Measurements from ENCODE around the gene SLC7A10.

Gene SLC7A10

GRCh38 chr19:33270769-33271168 lies 45.1 kb upstream of the SLC7A10 start:
- POLR2A ChIA-PET: no interaction called here
- TF ChIP-seq CTCF (IDR thresholded peaks at IDR 0.05; ENCODE audit: control extremely low read depth, extremely low read depth, low read depth, missing control alignments): no peak
- CTCF ChIA-PET: interaction anchor here (1.2 kb wide), 1 partner anchor 126 kb away, joined by 3 read pairs; no protein-coding TSS in a partner anchor
- no peak for DNase-seq (ENCODE audit: extremely low spot score)

- TF ChIP-seq CTCF (IDR thresholded peaks at IDR 0.05; ENCODE audit: control extremely low read depth, extremely low read depth, low read depth, missing control alignments): no peak
- POLR2A ChIA-PET: no interaction called here
- CTCF ChIA-PET: no interaction called here
- DNase-seq (ENCODE audit: extremely low spot score): no peak
Observed at GRCh38 chr19:33269016-33269415, 43.4 kb upstream of the SLC7A10 start.

- CTCF ChIA-PET: no interaction called here
- no peak for TF ChIP-seq CTCF (IDR thresholded peaks at IDR 0.05; ENCODE audit: control extremely low read depth, extremely low read depth, low read depth, missing control alignments)
- POLR2A ChIA-PET: no interaction called here
- no peak for DNase-seq (ENCODE audit: extremely low spot score)
Observed at GRCh38 chr19:33268162-33268991, 42.7 kb upstream of the SLC7A10 start.

GRCh38 chr19:33267706-33268105 lies 42.1 kb upstream of the SLC7A10 start:
- CTCF ChIA-PET: no interaction called here
- POLR2A ChIA-PET: no interaction called here
- no peak for TF ChIP-seq CTCF (IDR thresholded peaks at IDR 0.05; ENCODE audit: control extremely low read depth, extremely low read depth, low read depth, missing control alignments)
- DNase-seq (ENCODE audit: extremely low spot score): no peak

- ChIA-PET POLR2A (no interaction called here), CTCF (no interaction called here)
- TF ChIP-seq CTCF (IDR thresholded peaks at IDR 0.05; ENCODE audit: control extremely low read depth, extremely low read depth, low read depth, missing control alignments): no peak
Observed at GRCh38 chr19:33266974-33267484, 41.4 kb upstream of the SLC7A10 start.

GRCh38 chr19:33264881-33265445 lies 39.3 kb upstream of the SLC7A10 start:
- no peak for TF ChIP-seq CTCF (IDR thresholded peaks at IDR 0.05; ENCODE audit: control extremely low read depth, extremely low read depth, low read depth, missing control alignments)
- ChIA-PET CTCF (no interaction called here), POLR2A (no interaction called here)
- no peak for DNase-seq (ENCODE audit: extremely low spot score)

More at GRCh38 chr19:33266974-33267484, 41.4 kb upstream of the SLC7A10 start:
- DNase-seq (ENCODE audit: extremely low spot score): no peak

All from GM10248 (cell line).